KMS-11 (cell line): ENCODE measurements around the gene ATP6V1G1.

Source experiments
- H2AFZ ChIP-seq: fragments of 200-600 bp; sonication (generic); 2 replicates; pipeline ENCODE4 v1.6.1; 2016; ENCODE audit warnings: antibody characterized with exemption, mixed run types, low read depth
- H3K27ac ChIP-seq: fragments of 200-600 bp; sonication (generic); 2 replicates; pipeline ENCODE4 v1.6.1; 2016; ENCODE audit warnings: mild to moderate bottlenecking, mixed run types
- H3K27me3 ChIP-seq: fragments of 200-600 bp; sonication (generic); 2 replicates; pipeline ENCODE4 v1.6.1; 2017; ENCODE audit warnings: mild to moderate bottlenecking, low read depth, mixed run types, moderate library complexity; ENCODE audit not compliant: insufficient read depth
- H3K36me3 ChIP-seq: fragments of 200-600 bp; sonication (generic); 2 replicates; pipeline ENCODE4 v1.6.1; 2017; ENCODE audit warnings: mild to moderate bottlenecking, mixed run types; ENCODE audit not compliant: insufficient read depth
- H3K4me1 ChIP-seq: fragments of 200-600 bp; sonication (generic); 2 replicates; pipeline ENCODE4 v1.6.1; 2016; ENCODE audit warnings: mild to moderate bottlenecking, low read depth, mixed run types; ENCODE audit not compliant: poor library complexity, severe bottlenecking
- H3K4me2 ChIP-seq: fragments of 200-600 bp; sonication (generic); 2 replicates; pipeline ENCODE4 v1.7.0; 2016; ENCODE audit warnings: mild to moderate bottlenecking, mixed run types
- H3K4me3 ChIP-seq: fragments of 200-600 bp; sonication (generic); IDR thresholded peaks from 2 replicates; pipeline ENCODE4 v1.6.1; 2017; ENCODE audit warnings: low read depth, low read length, mixed read lengths; ENCODE audit not compliant: insufficient read depth
- H3K79me2 ChIP-seq: fragments of 200-600 bp; sonication (generic); 2 replicates; pipeline ENCODE4 v1.6.1; 2016; ENCODE audit warnings: low read depth, mixed run types; ENCODE audit not compliant: insufficient read depth
- H3K9ac ChIP-seq: fragments of 200-600 bp; sonication (generic); 2 replicates; pipeline ENCODE4 v1.6.1; 2016; ENCODE audit warnings: mild to moderate bottlenecking, mixed run types
- H4K20me1 ChIP-seq: fragments of 200-600 bp; sonication (generic); 2 replicates; pipeline ENCODE4 v1.6.1; 2016; ENCODE audit warnings: mild to moderate bottlenecking, mixed run types; ENCODE audit not compliant: insufficient read depth
- TF ChIP-seq, protein P1 (sequence below): fragments of 200-600 bp; sonication (generic); conservative IDR thresholded peaks from 2 replicates; pipeline ENCODE4 v1.6.1; 2017; ENCODE audit warnings: low read depth, mild to moderate bottlenecking, antibody characterized with exemption, low read length, moderate library complexity, mixed read lengths

Gene ATP6V1G1

GRCh38 chr9:114604989-114605388 is 17.4 kb downstream of the ATP6V1G1 start:
- Histone ChIP-seq H3K79me2 (peaks cover 9% of the 10 kb centered on the region; the same call in 1 of the 2 replicates), H3K4me2 (no peak overlapping the region), H4K20me1 (no peaks in the 10 kb centered on the region), H3K27me3 (no peaks in the 10 kb centered on the region), H2AFZ (no peak overlapping the region), H3K9ac (no peak overlapping the region), H3K4me1 (peaks cover 52% of the 10 kb centered on the region), H3K36me3 (no peaks in the 10 kb centered on the region; the same call in 1 of the 2 replicates), H3K4me3 (no peak overlapping the region), H3K27ac (no peak overlapping the region)
- TF ChIP-seq, protein P1, sequence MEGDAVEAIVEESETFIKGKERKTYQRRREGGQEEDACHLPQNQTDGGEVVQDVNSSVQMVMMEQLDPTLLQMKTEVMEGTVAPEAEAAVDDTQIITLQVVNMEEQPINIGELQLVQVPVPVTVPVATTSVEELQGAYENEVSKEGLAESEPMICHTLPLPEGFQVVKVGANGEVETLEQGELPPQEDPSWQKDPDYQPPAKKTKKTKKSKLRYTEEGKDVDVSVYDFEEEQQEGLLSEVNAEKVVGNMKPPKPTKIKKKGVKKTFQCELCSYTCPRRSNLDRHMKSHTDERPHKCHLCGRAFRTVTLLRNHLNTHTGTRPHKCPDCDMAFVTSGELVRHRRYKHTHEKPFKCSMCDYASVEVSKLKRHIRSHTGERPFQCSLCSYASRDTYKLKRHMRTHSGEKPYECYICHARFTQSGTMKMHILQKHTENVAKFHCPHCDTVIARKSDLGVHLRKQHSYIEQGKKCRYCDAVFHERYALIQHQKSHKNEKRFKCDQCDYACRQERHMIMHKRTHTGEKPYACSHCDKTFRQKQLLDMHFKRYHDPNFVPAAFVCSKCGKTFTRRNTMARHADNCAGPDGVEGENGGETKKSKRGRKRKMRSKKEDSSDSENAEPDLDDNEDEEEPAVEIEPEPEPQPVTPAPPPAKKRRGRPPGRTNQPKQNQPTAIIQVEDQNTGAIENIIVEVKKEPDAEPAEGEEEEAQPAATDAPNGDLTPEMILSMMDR = no peak

GRCh38 chr9:114606068-114606467 is 18.5 kb downstream of the ATP6V1G1 start:
- no peak overlapping the region for H3K9ac ChIP-seq
- peaks cover 58% of the 10 kb centered on the region for H3K4me1 ChIP-seq
- no peak overlapping the region for H2AFZ ChIP-seq
- no peak overlapping the region for H3K27ac ChIP-seq
- peaks cover 20% of the 10 kb centered on the region for H3K79me2 ChIP-seq
- H3K4me3 ChIP-seq = no peak overlapping the region
- H3K36me3 ChIP-seq = no peaks in the 10 kb centered on the region
- no peaks in the 10 kb centered on the region for H4K20me1 ChIP-seq
- TF ChIP-seq, protein P1 = no peak
- no peak overlapping the region for H3K4me2 ChIP-seq
- no peaks in the 10 kb centered on the region for H3K27me3 ChIP-seq

- TF ChIP-seq, protein P1 = no peak
- no peak overlapping the region for H2AFZ ChIP-seq
- peak overlapping the region; percentile 33; the same call in 1 of the 2 replicates for H3K4me2 ChIP-seq
- H3K27me3 ChIP-seq = no peaks in the 10 kb centered on the region
- no peaks in the 10 kb centered on the region for H3K36me3 ChIP-seq
- H3K4me1 ChIP-seq = peaks cover 58% of the 10 kb centered on the region
- H3K79me2 ChIP-seq = peaks cover 22% of the 10 kb centered on the region
- H3K27ac ChIP-seq = no peak overlapping the region; the same call in 1 of the 2 replicates
- no peak overlapping the region for H3K9ac ChIP-seq
- H4K20me1 ChIP-seq = no peaks in the 10 kb centered on the region
- H3K4me3 ChIP-seq = no peak overlapping the region
These were observed 19.1 kb downstream of the ATP6V1G1 start for GRCh38 chr9:114606597-114607207.

DNA sequence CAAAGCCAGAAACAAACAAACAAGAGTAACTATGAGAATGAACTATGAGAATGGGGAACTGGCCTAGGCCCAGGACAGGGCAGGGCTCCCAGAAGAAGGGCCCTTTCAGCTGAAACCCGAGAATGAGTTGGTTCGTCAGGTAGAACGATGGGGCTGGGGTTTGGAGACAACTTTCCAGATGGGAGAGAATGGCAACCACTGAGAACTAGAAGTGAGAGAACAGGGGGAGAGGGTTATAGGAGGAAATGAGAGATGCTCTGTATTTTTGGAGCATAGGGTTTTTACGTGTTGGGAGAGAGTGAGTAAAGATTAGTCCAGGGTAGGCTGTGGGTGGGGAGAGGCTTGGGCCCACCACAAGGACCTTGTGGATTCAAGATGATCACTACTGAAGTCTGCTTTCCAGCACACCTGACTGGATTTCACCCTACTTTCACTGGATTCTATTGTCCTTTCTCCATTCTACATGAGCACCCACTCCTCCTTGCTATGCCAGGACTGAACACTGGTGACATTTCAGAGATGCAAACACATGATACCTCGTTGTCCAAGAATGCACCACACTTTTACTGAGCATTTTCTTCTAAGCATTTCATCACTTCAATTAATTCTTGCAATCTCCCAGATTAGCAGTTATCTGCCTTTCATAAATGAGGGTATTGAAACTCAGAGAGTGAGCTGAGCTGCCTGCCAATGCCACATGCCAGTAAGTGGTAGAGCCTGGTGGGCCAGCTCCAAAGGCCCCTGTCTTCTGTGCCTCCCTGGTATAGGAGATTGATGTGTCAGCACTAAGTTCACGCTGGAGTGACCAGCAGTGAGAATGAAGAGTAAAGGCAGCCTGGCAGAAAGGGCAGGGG is 20.3 kb downstream of the ATP6V1G1 start:
- Histone ChIP-seq H3K36me3 (no peaks in the 10 kb centered on the region), H3K4me1 (peaks cover 62% of the 10 kb centered on the region), H3K4me2 (peak overlapping the region; percentile 33; the same call in 1 of the 2 replicates), H3K79me2 (peaks cover 34% of the 10 kb centered on the region), H4K20me1 (no peaks in the 10 kb centered on the region), H3K4me3 (no peak overlapping the region), H3K9ac (no peak overlapping the region), H3K27ac (peak overlapping the region; percentile 8; the same call in 1 of the 2 replicates), H2AFZ (no peak overlapping the region), H3K27me3 (no peaks in the 10 kb centered on the region)
- TF ChIP-seq, protein P1 = no peak
